ENCODE results near the gene CMTM5. TPM values are rescaled to one million over a fixed set of nuclear protein-coding genes. Genes with fewer than 3 reads are reported as not detected.

Gene CMTM5
- total RNA-seq, 3 donors from 2014 or later (not counting 1 experiment from before 2014, with no cell fraction given) = 2.9 to 4.5 TPM; not detected in 1

DNA sequence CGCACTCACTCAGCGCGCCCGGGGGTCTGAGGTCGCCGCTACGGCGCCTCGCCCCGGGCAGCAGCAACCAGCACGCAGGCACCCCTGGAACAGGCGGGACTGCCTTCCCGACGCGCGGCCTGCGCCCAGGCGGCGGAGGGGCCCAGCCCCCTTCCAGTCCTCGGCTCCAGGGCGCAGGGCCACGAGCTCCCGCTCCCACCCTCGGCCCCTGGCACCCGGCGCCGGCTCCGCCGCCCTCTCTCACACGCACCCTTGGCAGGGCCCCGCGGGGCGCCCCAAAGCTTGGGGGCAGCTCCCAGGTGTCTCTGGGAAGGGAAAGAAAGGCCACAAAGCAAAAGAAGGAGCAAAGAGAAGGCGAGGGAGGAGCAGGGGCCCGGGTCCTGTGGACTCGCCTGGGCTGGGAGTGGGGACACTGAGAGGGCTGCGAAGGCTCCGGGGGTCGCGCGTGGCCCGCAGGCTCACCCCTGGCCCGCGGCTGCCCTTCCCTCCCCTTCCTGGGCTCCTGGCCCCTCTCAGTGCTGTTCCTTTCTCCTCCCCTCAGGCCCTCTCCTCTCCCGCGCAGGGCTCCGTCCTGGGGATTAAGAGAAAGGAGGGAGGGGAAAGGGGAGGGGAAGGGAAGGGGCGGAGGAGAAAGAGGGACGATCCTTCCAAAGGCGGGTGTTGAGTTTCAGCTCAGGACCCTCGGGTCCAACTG is 11.0 kb upstream of the CMTM5 start:
- WGBS (ENCODE audit: insufficient coverage) = 8% methylated on average over 46 of the region's 51 CpGs
- peaks cover 5% of the 10 kb centered on the region for H3K27me3 ChIP-seq (ENCODE audit: control insufficient read depth, insufficient read depth, low read length)
- H3K4me1 ChIP-seq (ENCODE audit: control insufficient read depth, insufficient read depth, low read length) = no peaks in the 10 kb centered on the region
- intact Hi-C loops (cut with micrococcal nuclease) = no loop called here
- DNase-seq (no peak), ATAC-seq (no peak)
- no peak overlapping the region for H3K27ac ChIP-seq (ENCODE audit: low read length)
- H3K9me3 ChIP-seq (ENCODE audit: control insufficient read depth, insufficient read depth, low read length) = no peaks in the 10 kb centered on the region
- Mint-ChIP-seq H3K4me3 (no peak overlapping the region), H3K9me3 (no peaks in the 10 kb centered on the region), H3K4me1 (no peaks in the 10 kb centered on the region), H3K27me3 (ENCODE audit: low read depth in 2 of 2) (peaks cover 31 to 32% of the 10 kb centered on the region in 2 donors), H3K36me3 (no peaks in the 10 kb centered on the region), H3K27ac (no peak overlapping the region)
- H3K36me3 ChIP-seq (ENCODE audit: control insufficient read depth, insufficient read depth, low read length) = no peaks in the 10 kb centered on the region
- H3K4me3 ChIP-seq (ENCODE audit: low read length) = no peak overlapping the region
- TF ChIP-seq, protein P1, sequence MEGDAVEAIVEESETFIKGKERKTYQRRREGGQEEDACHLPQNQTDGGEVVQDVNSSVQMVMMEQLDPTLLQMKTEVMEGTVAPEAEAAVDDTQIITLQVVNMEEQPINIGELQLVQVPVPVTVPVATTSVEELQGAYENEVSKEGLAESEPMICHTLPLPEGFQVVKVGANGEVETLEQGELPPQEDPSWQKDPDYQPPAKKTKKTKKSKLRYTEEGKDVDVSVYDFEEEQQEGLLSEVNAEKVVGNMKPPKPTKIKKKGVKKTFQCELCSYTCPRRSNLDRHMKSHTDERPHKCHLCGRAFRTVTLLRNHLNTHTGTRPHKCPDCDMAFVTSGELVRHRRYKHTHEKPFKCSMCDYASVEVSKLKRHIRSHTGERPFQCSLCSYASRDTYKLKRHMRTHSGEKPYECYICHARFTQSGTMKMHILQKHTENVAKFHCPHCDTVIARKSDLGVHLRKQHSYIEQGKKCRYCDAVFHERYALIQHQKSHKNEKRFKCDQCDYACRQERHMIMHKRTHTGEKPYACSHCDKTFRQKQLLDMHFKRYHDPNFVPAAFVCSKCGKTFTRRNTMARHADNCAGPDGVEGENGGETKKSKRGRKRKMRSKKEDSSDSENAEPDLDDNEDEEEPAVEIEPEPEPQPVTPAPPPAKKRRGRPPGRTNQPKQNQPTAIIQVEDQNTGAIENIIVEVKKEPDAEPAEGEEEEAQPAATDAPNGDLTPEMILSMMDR (IDR thresholded peaks at IDR 0.05) = no peak

DNA sequence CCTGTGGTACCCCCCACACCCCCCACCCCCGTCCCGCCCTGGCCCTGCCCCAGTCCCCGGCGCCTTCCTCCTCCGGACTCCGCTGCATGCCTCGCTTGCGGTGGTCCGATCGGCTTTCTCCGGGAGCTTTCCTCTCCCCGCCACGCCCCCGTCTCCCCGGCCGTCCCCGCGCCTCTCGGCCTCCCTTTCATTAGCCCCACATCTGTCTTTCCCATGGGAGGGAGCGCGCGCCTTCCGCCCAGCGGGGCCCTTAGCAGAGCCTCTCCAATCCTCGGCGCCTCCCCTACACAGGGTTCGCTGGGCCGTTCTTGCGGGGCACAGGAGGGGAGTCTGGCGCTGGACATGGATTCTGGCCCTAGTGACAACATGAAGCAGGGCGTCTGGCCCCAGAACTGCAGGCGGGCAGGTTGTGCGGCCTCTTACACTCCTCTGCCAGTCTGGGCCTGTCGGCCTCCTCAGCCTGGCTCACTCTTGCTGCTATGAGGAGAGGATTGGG is 10.4 kb upstream of the CMTM5 start:
- Mint-ChIP-seq H3K27me3 (ENCODE audit: low read depth in 2 of 2) (peaks cover 29 to 36% of the 10 kb centered on the region in 2 donors), H3K36me3 (no peaks in the 10 kb centered on the region), H3K4me3 (no peak overlapping the region), H3K4me1 (no peaks in the 10 kb centered on the region), H3K9me3 (no peaks in the 10 kb centered on the region), H3K27ac (no peak overlapping the region)
- H3K36me3 ChIP-seq (ENCODE audit: control insufficient read depth, insufficient read depth, low read length) = no peaks in the 10 kb centered on the region
- no peak for ATAC-seq
- no peak overlapping the region for H3K27ac ChIP-seq (ENCODE audit: low read length)
- TF ChIP-seq, protein P1 (IDR thresholded peaks at IDR 0.05) = no peak
- H3K4me1 ChIP-seq (ENCODE audit: control insufficient read depth, insufficient read depth, low read length) = no peaks in the 10 kb centered on the region
- no peak overlapping the region for H3K4me3 ChIP-seq (ENCODE audit: low read length)
- H3K9me3 ChIP-seq (ENCODE audit: control insufficient read depth, insufficient read depth, low read length) = no peaks in the 10 kb centered on the region
- 75% methylated on average over 34 of the region's 34 CpGs for WGBS (ENCODE audit: insufficient coverage)
- no peak for DNase-seq
- intact Hi-C loops (cut with micrococcal nuclease) = no loop called here
- H3K27me3 ChIP-seq (ENCODE audit: control insufficient read depth, insufficient read depth, low read length) = peaks cover 5% of the 10 kb centered on the region

DNA sequence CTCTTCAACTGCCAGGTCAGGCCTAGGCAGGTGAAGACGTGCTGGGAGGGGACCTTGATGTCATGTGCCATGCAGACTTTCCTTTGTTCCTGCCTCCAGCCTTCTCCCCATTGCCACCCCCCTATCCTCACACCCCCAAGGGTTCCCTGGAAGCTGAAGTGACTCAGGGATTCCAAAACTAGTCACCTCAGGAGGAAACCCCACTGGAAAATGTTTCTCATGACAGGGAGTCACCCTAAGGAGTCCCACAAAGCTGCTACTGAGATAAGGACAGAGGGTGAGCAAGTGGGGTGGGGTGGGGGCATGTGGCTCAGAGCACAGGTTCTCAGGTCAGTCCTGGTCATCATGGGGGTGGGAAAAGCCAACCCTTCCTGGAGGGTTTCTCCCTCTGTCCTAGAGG is 6.6 kb upstream of the CMTM5 start:
- Mint-ChIP-seq H3K36me3 (no peaks in the 10 kb centered on the region), H3K4me3 (no peak overlapping the region), H3K27ac (no peak overlapping the region), H3K9me3 (no peaks in the 10 kb centered on the region), H3K27me3 (ENCODE audit: low read depth in 2 of 2) (peaks cover 22 to 28% of the 10 kb centered on the region in 2 donors), H3K4me1 (no peaks in the 10 kb centered on the region)
- Histone ChIP-seq H3K9me3 (ENCODE audit: control insufficient read depth, insufficient read depth, low read length) (no peaks in the 10 kb centered on the region), H3K4me1 (ENCODE audit: control insufficient read depth, insufficient read depth, low read length) (no peaks in the 10 kb centered on the region), H3K4me3 (ENCODE audit: low read length) (no peak overlapping the region), H3K27me3 (ENCODE audit: control insufficient read depth, insufficient read depth, low read length) (no peaks in the 10 kb centered on the region), H3K36me3 (ENCODE audit: control insufficient read depth, insufficient read depth, low read length) (no peaks in the 10 kb centered on the region), H3K27ac (ENCODE audit: low read length) (no peak overlapping the region)
- intact Hi-C loops (cut with micrococcal nuclease) = no loop called here
- DNase-seq (no peak), ATAC-seq (no peak)
- whole genome bisulfite sequencing (ENCODE audit: insufficient coverage) = 69% methylated on average over 1 of the region's 1 CpG
- TF ChIP-seq, protein P1 (IDR thresholded peaks at IDR 0.05) = no peak

DNA sequence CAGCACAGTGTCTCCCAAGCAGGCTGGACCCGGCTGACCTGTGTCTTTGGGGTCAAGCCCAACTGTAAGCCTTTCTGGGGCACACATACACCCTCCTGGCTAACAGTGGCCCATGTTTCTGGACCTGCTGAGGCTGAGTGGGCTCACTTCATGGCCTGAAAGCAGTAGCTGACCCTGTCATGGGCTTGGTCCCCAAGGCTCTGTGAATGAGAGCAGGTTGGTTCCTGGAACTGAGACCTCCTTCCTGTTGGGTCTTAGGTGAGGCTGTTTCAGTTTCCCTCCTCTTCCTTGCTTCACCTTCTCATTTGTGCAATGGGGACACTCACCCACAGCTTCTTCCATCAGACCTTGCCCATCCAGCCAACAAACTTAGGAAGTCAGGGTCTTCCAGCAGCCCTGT is 5.0 kb upstream of the CMTM5 start:
- Histone ChIP-seq H3K36me3 (ENCODE audit: control insufficient read depth, insufficient read depth, low read length) (no peaks in the 10 kb centered on the region), H3K4me1 (ENCODE audit: control insufficient read depth, insufficient read depth, low read length) (no peaks in the 10 kb centered on the region), H3K4me3 (ENCODE audit: low read length) (no peak overlapping the region), H3K9me3 (ENCODE audit: control insufficient read depth, insufficient read depth, low read length) (no peaks in the 10 kb centered on the region), H3K27me3 (ENCODE audit: control insufficient read depth, insufficient read depth, low read length) (no peaks in the 10 kb centered on the region), H3K27ac (ENCODE audit: low read length) (no peak overlapping the region)
- H3K4me3 Mint-ChIP-seq = no peak overlapping the region
- TF ChIP-seq, protein P1 (IDR thresholded peaks at IDR 0.05) = no peak
- ATAC-seq (no peak), DNase-seq (no peak)
- 84% methylated on average over 1 of the region's 1 CpG for WGBS (ENCODE audit: insufficient coverage)
- intact Hi-C loops (cut with micrococcal nuclease) = no loop called here
- no peaks in the 10 kb centered on the region for H3K36me3 Mint-ChIP-seq
- no peaks in the 10 kb centered on the region for H3K9me3 Mint-ChIP-seq
- peaks cover 20 to 25% of the 10 kb centered on the region in 2 donors for H3K27me3 Mint-ChIP-seq (ENCODE audit: low read depth in 2 of 2)
- no peak overlapping the region for H3K27ac Mint-ChIP-seq
- no peaks in the 10 kb centered on the region for H3K4me1 Mint-ChIP-seq
